Measurements from ENCODE around the gene CD33. TPM values are rescaled to one million over a fixed set of nuclear protein-coding genes. Genes with fewer than 3 reads are reported as not detected.
"Not testable (repeated sequence)": the region's sequence is repeated elsewhere in the genome, so short reads cannot be mapped to it uniquely, and the experiment has no call there.

Gene CD33
- polyA plus RNA-seq (2013, experiment 1 of 2; ENCODE audit: insufficient read length) = not detected
- polyA plus RNA-seq (2013, experiment 2 of 2; ENCODE audit: insufficient read length) = 0.18 TPM

- not testable (repeated sequence) for DNase-seq
Observed at GRCh38 chr19:51224898-51225393, at the start of gene CD33. CD33 (plus strand) TSS chr19:51225080; CDS start chr19:51225119, 39 bp downstream.

- DNase-seq = no peak
Observed at GRCh38 chr19:51179256-51179655, 45.6 kb upstream of the CD33 start.

- DNase-seq = no peak
Observed at GRCh38 chr19:51181377-51181912, 43.4 kb upstream of the CD33 start.

GRCh38 chr19:51181913-51182419, 42.9 kb upstream of the CD33 start:
- peak; percentile 2 for DNase-seq

GRCh38 chr19:51183629-51184028, 41.3 kb upstream of the CD33 start:
- DNase-seq = no peak

- DNase-seq = no peak
Observed at GRCh38 chr19:51185069-51185867, 39.6 kb upstream of the CD33 start.

GRCh38 chr19:51185868-51186215, 39.0 kb upstream of the CD33 start:
- no peak for DNase-seq

GRCh38 chr19:51186323-51186722, 38.6 kb upstream of the CD33 start:
- DNase-seq = no peak

- DNase-seq = no peak
Observed at GRCh38 chr19:51187395-51188226, 37.3 kb upstream of the CD33 start.

GRCh38 chr19:51188227-51188559, 36.7 kb upstream of the CD33 start:
- DNase-seq = no peak

- DNase-seq = no peak
Observed at GRCh38 chr19:51192689-51193088, 32.2 kb upstream of the CD33 start.

GRCh38 chr19:51194527-51195315, 30.2 kb upstream of the CD33 start:
- DNase-seq = no peak

- no peak for DNase-seq
Observed at GRCh38 chr19:51195316-51195586, 29.6 kb upstream of the CD33 start.

GRCh38 chr19:51195616-51196015, 29.3 kb upstream of the CD33 start:
- no peak for DNase-seq

- no peak for DNase-seq
Observed at GRCh38 chr19:51196181-51196580, 28.7 kb upstream of the CD33 start.

- no peak for DNase-seq
Observed at GRCh38 chr19:51198641-51199040, 26.2 kb upstream of the CD33 start.

GRCh38 chr19:51200071-51200666, 24.7 kb upstream of the CD33 start:
- DNase-seq = no peak

GRCh38 chr19:51201712-51202111, 23.2 kb upstream of the CD33 start:
- no peak for DNase-seq

- no peak for DNase-seq
Observed at GRCh38 chr19:51203916-51204315, 21.0 kb upstream of the CD33 start.

GRCh38 chr19:51204321-51204720, 20.6 kb upstream of the CD33 start:
- DNase-seq = no peak

GRCh38 chr19:51207747-51208146, 17.1 kb upstream of the CD33 start:
- no peak for DNase-seq

GRCh38 chr19:51210191-51210784, 14.6 kb upstream of the CD33 start:
- DNase-seq = no peak
